Fibroblast of lung (primary cell): ENCODE measurements around the gene HS3ST6. TPM values are rescaled to one million over a fixed set of nuclear protein-coding genes. Genes with fewer than 3 reads are reported as not detected.
"Not testable (repeated sequence)": the region's sequence is repeated elsewhere in the genome, so short reads cannot be mapped to it uniquely, and the experiment has no call there.

Experiments used
- DNase-seq, 2 donors: peaks; one replicate each; pipeline versions ENCODE4 v3.0.0 to v3.0.0-alpha.2; 2010; ENCODE audit warnings: low read depth in 2 of 2
- H2AFZ ChIP-seq: 2 replicates; pipeline ENCODE4 v1.5.1; 2012; ENCODE audit warnings: low read length, control low read depth, inconsistent platforms
- H3K27ac ChIP-seq: 2 replicates; pipeline ENCODE4 v1.5.1; 2011; ENCODE audit warnings: low read length, control low read depth; ENCODE audit not compliant: insufficient read depth
- H3K27me3 ChIP-seq: 2 replicates; pipeline ENCODE4 v1.5.1; 2011; ENCODE audit warnings: mild to moderate bottlenecking, low read length; ENCODE audit not compliant: control insufficient read depth, insufficient read depth
- H3K36me3 ChIP-seq: 2 replicates; pipeline ENCODE4 v1.5.1; 2011; ENCODE audit warnings: low read length; ENCODE audit not compliant: control insufficient read depth, insufficient read depth
- H3K4me1 ChIP-seq: 2 replicates; pipeline ENCODE4 v1.5.1; 2011; ENCODE audit warnings: low read length; ENCODE audit not compliant: control insufficient read depth, insufficient read depth; ENCODE audit errors: extremely low read depth
- H3K4me2 ChIP-seq: 2 replicates; pipeline ENCODE4 v1.5.1; 2011; ENCODE audit warnings: low read length, control low read depth; ENCODE audit not compliant: insufficient read depth; ENCODE audit errors: extremely low read depth
- H3K4me3 ChIP-seq, 4 experiments: fragments of 200-600 bp in 1 of 4; sonication (generic) in 1 of 4; replicated peaks in 1 of 4; 2 replicates each; pipeline ENCODE4 v1.5.1; 2011 to 2016; ENCODE audit warnings: low read length in 4 of 4, low read depth in 3 of 4, mild to moderate bottlenecking in 3 of 4, control low read depth in 2 of 4, inconsistent platforms in 1 of 4, mixed read lengths in 1 of 4; ENCODE audit not compliant: insufficient read depth in 1 of 4; ENCODE audit errors: control extremely low read depth in 1 of 4
- H3K79me2 ChIP-seq: 2 replicates; pipeline ENCODE4 v1.5.1; 2012; ENCODE audit warnings: mild to moderate bottlenecking, low read length, inconsistent platforms; ENCODE audit not compliant: control insufficient read depth, insufficient read depth
- H3K9ac ChIP-seq: 2 replicates; pipeline ENCODE4 v1.5.1; 2011; ENCODE audit warnings: mild to moderate bottlenecking, low read length, control low read depth; ENCODE audit not compliant: insufficient read depth
- H3K9me3 ChIP-seq: 2 replicates; pipeline ENCODE4 v1.5.1; 2012; ENCODE audit warnings: low read depth, low read length; ENCODE audit not compliant: control insufficient read depth, insufficient read depth
- H4K20me1 ChIP-seq: 2 replicates; pipeline ENCODE4 v1.5.1; 2011; ENCODE audit warnings: low read length; ENCODE audit not compliant: control insufficient read depth, insufficient read depth; ENCODE audit errors: extremely low read depth
- CTCF ChIP-seq, 2 donors: IDR thresholded peaks in 1 of 2; conservative IDR thresholded peaks in 1 of 2; 1 replicate in 1 of 2; 2 replicates in 1 of 2; pipeline ENCODE4 v1.5.1; 2011 to 2012; ENCODE audit warnings: low read length in 2 of 2, control low read depth in 1 of 2, inconsistent platforms in 1 of 2, low read depth in 1 of 2, mild to moderate bottlenecking in 1 of 2
- EZH2 ChIP-seq: IDR thresholded peaks from 2 replicates; pipeline ENCODE4 v1.5.1; 2012; ENCODE audit warnings: low read length, control low read depth, mild to moderate bottlenecking; ENCODE audit errors: missing control alignments
- polyA plus RNA-seq, 2 donors: library from polyadenylated mRNA; depleted of rRNA in 1 of 2; stranded (reverse) in 1 of 2; unstranded in 1 of 2; fragments of >200 nt; gene quantifications; 2 replicates each; pipeline ENCODE4 v1.2.1, GENCODE V29; 2011 to 2012; ENCODE audit warnings: missing spikeins in 1 of 2
- total RNA-seq: library from RNA; depleted of rRNA; stranded (reverse); fragments of >200 nt; gene quantifications from 2 replicates; pipeline ENCODE4 v1.2.1, GENCODE V29; 2014

The HS3ST6 gene
- total and polyA plus RNA-seq, 2 donors (not counting 1 experiment from before 2014, with no cell fraction given) = not detected

GRCh38 chr16:1876468-1876867 lies 41.7 kb downstream of the HS3ST6 start:
- no peak for DNase-seq
- Histone ChIP-seq H3K4me1 (no peaks in the 10 kb centered on the region), H3K4me2 (no peak overlapping the region), H2AFZ (no peak overlapping the region), H3K4me3 (no peak overlapping the region), H3K27me3 (peaks cover 14% of the 10 kb centered on the region), H3K79me2 (no peaks in the 10 kb centered on the region), H4K20me1 (no peaks in the 10 kb centered on the region), H3K36me3 (no peaks in the 10 kb centered on the region), H3K9me3 (no peaks in the 10 kb centered on the region), H3K27ac (no peak overlapping the region), H3K9ac (no peak overlapping the region)
- TF ChIP-seq EZH2 (no peak), CTCF (conservative IDR thresholded peaks at IDR 0.05 in 1 of 2, IDR thresholded peaks at IDR 0.05 in 1 of 2; ENCODE audit: low read depth in 1 of 2, low read length in 2 of 2) (no peak)

GRCh38 chr16:1876066-1876465 lies 42.1 kb downstream of the HS3ST6 start:
- H3K4me1 ChIP-seq, H4K20me1 ChIP-seq, H3K79me2 ChIP-seq, H3K9ac ChIP-seq, DNase-seq, H3K27ac ChIP-seq, H2AFZ ChIP-seq, H3K4me2 ChIP-seq, H3K9me3 ChIP-seq, H3K4me3 ChIP-seq, H3K36me3 ChIP-seq: not testable (repeated sequence)
- H3K27me3 ChIP-seq = peaks cover 14% of the 10 kb centered on the region

GRCh38 chr16:1874854-1875253 lies 43.4 kb downstream of the HS3ST6 start:
- Histone ChIP-seq H3K4me2 (no peak overlapping the region), H3K36me3 (no peaks in the 10 kb centered on the region), H3K4me3 (no peak overlapping the region), H3K79me2 (no peaks in the 10 kb centered on the region), H4K20me1 (no peaks in the 10 kb centered on the region), H3K9ac (no peak overlapping the region), H3K27ac (no peak overlapping the region), H3K9me3 (no peaks in the 10 kb centered on the region), H3K27me3 (peaks cover 14% of the 10 kb centered on the region), H3K4me1 (peaks cover 3% of the 10 kb centered on the region), H2AFZ (no peak overlapping the region)
- DNase-seq = no peak
- TF ChIP-seq CTCF (conservative IDR thresholded peaks at IDR 0.05 in 1 of 2, IDR thresholded peaks at IDR 0.05 in 1 of 2; ENCODE audit: low read depth in 1 of 2, low read length in 2 of 2) (no peak), EZH2 (no peak)
